Measurements from ENCODE around the gene CDR2L. TPM values are rescaled to one million over a fixed set of nuclear protein-coding genes. Genes with fewer than 3 reads are reported as not detected.

CDR2L gene
- polyA plus RNA-seq, 1 of the 3 experiments (the other 2 are of a cell fraction) = 21.2 TPM

DNA sequence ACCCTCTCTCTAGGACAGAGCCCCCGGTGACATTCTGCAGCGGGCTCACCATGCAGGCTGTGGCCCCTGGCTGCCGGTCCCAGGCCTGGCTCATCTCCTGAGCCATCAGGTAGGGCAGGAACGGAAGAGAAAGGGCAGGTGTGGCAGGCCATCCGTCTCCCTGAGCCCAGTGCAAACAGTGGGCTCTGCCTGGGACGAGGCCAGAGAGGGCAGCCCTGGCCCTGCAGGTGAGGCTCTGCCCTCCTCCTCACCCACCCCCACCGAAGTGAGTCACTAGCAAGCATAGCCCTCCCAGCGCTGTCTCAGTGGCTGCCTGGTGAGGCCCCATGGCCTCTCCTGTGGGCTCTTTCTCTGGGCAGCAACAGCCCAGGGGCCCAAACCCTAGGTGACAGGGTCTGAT lies 37.2 kb upstream of the CDR2L start:
- no peak for DNase-seq
- Histone ChIP-seq H3K79me2 (ENCODE audit: insufficient read depth) (no peaks in the 10 kb centered on the region), H3K4me1 (ENCODE audit: control insufficient read depth in 1 of 2, insufficient read depth in 2 of 2, low read depth in 1 of 2, low read length in 1 of 2) (no peaks in the 10 kb centered on the region; a peak in 1 of 4 replicates), H3K4me2 (no peak overlapping the region), H3K9me2 (no peaks in the 10 kb centered on the region), H2AFZ (ENCODE audit: low read depth) (no peak overlapping the region), H3K9me3 (no peaks in the 10 kb centered on the region), H3K9ac (no peak overlapping the region), H3K27ac (ENCODE audit: low read depth in 2 of 2, low read length in 1 of 2) (no peak overlapping the region), H4K20me1 (ENCODE audit: insufficient read depth) (no peaks in the 10 kb centered on the region), H3K36me3 (replicated peaks in 1 of 2; ENCODE audit: control insufficient read depth in 1 of 2, insufficient read depth in 2 of 2, low read length in 1 of 2) (no peaks in the 10 kb centered on the region), H3F3A (replicated peaks; ENCODE audit: insufficient read depth) (no peaks in the 10 kb centered on the region), H3K4me3 (ENCODE audit: low read depth in 2 of 2, low read length in 1 of 2) (no peak overlapping the region), H3K27me3 (ENCODE audit: insufficient read depth) (peaks cover 53% of the 10 kb centered on the region)
- WGBS (ENCODE audit: low lambda C conversion rate) = 50% methylated on average over 7 of the region's 8 CpGs
- TF ChIP-seq, protein P1, sequence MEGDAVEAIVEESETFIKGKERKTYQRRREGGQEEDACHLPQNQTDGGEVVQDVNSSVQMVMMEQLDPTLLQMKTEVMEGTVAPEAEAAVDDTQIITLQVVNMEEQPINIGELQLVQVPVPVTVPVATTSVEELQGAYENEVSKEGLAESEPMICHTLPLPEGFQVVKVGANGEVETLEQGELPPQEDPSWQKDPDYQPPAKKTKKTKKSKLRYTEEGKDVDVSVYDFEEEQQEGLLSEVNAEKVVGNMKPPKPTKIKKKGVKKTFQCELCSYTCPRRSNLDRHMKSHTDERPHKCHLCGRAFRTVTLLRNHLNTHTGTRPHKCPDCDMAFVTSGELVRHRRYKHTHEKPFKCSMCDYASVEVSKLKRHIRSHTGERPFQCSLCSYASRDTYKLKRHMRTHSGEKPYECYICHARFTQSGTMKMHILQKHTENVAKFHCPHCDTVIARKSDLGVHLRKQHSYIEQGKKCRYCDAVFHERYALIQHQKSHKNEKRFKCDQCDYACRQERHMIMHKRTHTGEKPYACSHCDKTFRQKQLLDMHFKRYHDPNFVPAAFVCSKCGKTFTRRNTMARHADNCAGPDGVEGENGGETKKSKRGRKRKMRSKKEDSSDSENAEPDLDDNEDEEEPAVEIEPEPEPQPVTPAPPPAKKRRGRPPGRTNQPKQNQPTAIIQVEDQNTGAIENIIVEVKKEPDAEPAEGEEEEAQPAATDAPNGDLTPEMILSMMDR (IDR thresholded peaks at IDR 0.05) = no peak
- TF ChIP-seq, protein P2, sequence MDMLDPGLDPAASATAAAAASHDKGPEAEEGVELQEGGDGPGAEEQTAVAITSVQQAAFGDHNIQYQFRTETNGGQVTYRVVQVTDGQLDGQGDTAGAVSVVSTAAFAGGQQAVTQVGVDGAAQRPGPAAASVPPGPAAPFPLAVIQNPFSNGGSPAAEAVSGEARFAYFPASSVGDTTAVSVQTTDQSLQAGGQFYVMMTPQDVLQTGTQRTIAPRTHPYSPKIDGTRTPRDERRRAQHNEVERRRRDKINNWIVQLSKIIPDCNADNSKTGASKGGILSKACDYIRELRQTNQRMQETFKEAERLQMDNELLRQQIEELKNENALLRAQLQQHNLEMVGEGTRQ (IDR thresholded peaks at IDR 0.05; ENCODE audit: borderline replicate concordance, low read depth, low read length) = no peak
- TF ChIP-seq, protein P3, sequence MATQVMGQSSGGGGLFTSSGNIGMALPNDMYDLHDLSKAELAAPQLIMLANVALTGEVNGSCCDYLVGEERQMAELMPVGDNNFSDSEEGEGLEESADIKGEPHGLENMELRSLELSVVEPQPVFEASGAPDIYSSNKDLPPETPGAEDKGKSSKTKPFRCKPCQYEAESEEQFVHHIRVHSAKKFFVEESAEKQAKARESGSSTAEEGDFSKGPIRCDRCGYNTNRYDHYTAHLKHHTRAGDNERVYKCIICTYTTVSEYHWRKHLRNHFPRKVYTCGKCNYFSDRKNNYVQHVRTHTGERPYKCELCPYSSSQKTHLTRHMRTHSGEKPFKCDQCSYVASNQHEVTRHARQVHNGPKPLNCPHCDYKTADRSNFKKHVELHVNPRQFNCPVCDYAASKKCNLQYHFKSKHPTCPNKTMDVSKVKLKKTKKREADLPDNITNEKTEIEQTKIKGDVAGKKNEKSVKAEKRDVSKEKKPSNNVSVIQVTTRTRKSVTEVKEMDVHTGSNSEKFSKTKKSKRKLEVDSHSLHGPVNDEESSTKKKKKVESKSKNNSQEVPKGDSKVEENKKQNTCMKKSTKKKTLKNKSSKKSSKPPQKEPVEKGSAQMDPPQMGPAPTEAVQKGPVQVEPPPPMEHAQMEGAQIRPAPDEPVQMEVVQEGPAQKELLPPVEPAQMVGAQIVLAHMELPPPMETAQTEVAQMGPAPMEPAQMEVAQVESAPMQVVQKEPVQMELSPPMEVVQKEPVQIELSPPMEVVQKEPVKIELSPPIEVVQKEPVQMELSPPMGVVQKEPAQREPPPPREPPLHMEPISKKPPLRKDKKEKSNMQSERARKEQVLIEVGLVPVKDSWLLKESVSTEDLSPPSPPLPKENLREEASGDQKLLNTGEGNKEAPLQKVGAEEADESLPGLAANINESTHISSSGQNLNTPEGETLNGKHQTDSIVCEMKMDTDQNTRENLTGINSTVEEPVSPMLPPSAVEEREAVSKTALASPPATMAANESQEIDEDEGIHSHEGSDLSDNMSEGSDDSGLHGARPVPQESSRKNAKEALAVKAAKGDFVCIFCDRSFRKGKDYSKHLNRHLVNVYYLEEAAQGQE (IDR thresholded peaks at IDR 0.05; ENCODE audit: low read depth, low read length) = no peak
- no peak for TF ChIP-seq RFX5 (IDR thresholded peaks at IDR 0.05; ENCODE audit: low read length)
- no peak for TF ChIP-seq YY1 (IDR thresholded peaks at IDR 0.05; ENCODE audit: low read depth)
- no peak for TF ChIP-seq JUND (IDR thresholded peaks at IDR 0.05)
- TF ChIP-seq SMC3 (IDR thresholded peaks at IDR 0.05; ENCODE audit: low read depth, low read length) = no peak
- TF ChIP-seq POLR2AphosphoS5 (IDR thresholded peaks at IDR 0.05; ENCODE audit: low read depth, low read length) = no peak
- no peak for TF ChIP-seq CHD2 (IDR thresholded peaks at IDR 0.05; ENCODE audit: low read length, partially characterized antibody)
- no peak for TF ChIP-seq NRF1 (IDR thresholded peaks at IDR 0.05; ENCODE audit: low read depth, low read length)
- no peak for TF ChIP-seq MAX (IDR thresholded peaks at IDR 0.05; ENCODE audit: low read depth)
- TF ChIP-seq IRF3 (IDR thresholded peaks at IDR 0.05; ENCODE audit: low read depth, low read length) = no peak
- TF ChIP-seq NFIC (IDR thresholded peaks at IDR 0.05; ENCODE audit: borderline replicate concordance) = no peak
- no peak for TF ChIP-seq SIN3A (IDR thresholded peaks at IDR 0.05; ENCODE audit: borderline replicate concordance, low read depth, low read length)
- TF ChIP-seq ZBTB33 (IDR thresholded peaks at IDR 0.05; ENCODE audit: borderline replicate concordance, low read depth) = no peak
- no peak for TF ChIP-seq FOSL2 (IDR thresholded peaks at IDR 0.05; ENCODE audit: borderline replicate concordance, low read depth)
- ChIA-PET POLR2A (interaction anchor here (1.3 to 2.5 kb wide), 2 partner anchors 11 to 12 kb away, joined by 3 to 5 read pairs; no protein-coding TSS in a partner anchor), CTCF (interaction anchor here (1.0 to 10.7 kb wide), 4 partner anchors 8 to 25 kb away, joined by 3 to 104 read pairs (median 40); partner anchors contain the start of genes OTOP2 and USH1G)
